Mammary epithelial cell (primary cell): ENCODE measurements around the gene MYO3B.

Experiments
- EZH2 ChIP-seq: IDR thresholded peaks from 2 replicates; pipeline ENCODE4 v1.6.1; 2012; ENCODE audit warnings: low read length, inconsistent platforms, borderline replicate concordance
- TF ChIP-seq, protein P1 (sequence below), 2 donors: IDR thresholded peaks in 1 of 2; conservative IDR thresholded peaks in 1 of 2; 2 replicates each; pipeline ENCODE4 v1.5.1; 2011 to 2012; ENCODE audit warnings: inconsistent platforms in 2 of 2, low read length in 2 of 2, mild to moderate bottlenecking in 2 of 2, control low read depth in 1 of 2, low read depth in 1 of 2; ENCODE audit not compliant: insufficient read depth in 1 of 2; ENCODE audit errors: extremely low read depth in 1 of 2

DNA sequence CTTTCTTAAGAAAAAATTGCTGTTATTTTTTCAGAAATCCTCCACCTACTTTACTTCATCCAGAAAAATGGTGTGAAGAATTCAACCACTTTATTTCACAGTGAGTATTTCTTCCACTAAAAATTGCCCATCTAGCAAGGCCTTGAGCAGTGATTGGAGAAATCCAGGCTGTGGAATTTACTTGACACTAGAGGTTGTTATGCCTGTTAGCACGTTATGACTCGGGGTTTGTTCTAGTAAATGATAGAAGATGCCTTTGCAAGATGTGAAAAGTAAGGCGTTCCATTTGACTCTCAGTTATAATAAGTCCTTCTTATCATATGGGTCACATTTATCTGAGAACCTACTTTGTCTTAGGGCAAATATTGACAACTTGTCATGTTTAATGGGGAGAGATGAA lies 157.4 kb downstream of the MYO3B start:
- TF ChIP-seq, protein P1, sequence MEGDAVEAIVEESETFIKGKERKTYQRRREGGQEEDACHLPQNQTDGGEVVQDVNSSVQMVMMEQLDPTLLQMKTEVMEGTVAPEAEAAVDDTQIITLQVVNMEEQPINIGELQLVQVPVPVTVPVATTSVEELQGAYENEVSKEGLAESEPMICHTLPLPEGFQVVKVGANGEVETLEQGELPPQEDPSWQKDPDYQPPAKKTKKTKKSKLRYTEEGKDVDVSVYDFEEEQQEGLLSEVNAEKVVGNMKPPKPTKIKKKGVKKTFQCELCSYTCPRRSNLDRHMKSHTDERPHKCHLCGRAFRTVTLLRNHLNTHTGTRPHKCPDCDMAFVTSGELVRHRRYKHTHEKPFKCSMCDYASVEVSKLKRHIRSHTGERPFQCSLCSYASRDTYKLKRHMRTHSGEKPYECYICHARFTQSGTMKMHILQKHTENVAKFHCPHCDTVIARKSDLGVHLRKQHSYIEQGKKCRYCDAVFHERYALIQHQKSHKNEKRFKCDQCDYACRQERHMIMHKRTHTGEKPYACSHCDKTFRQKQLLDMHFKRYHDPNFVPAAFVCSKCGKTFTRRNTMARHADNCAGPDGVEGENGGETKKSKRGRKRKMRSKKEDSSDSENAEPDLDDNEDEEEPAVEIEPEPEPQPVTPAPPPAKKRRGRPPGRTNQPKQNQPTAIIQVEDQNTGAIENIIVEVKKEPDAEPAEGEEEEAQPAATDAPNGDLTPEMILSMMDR (conservative IDR thresholded peaks at IDR 0.05 in 1 of 2, IDR thresholded peaks at IDR 0.05 in 1 of 2; ENCODE audit: extremely low read depth in 1 of 2, insufficient read depth in 1 of 2, low read depth in 1 of 2, low read length in 2 of 2) = no peak
- no peak for TF ChIP-seq EZH2
